GM21526 (cell line): Measurements from ENCODE around the gene ZNF574.
"Not testable (repeated sequence)": the region's sequence is repeated elsewhere in the genome, so short reads cannot be mapped to it uniquely, and the experiment has no call there.

Experiments used
- ATAC-seq: cut with Tn5 transposase; IDR thresholded peaks from one replicate; pipeline ENCODE4 v1.9.1; 2021; ENCODE audit warnings: moderate library complexity; ENCODE audit not compliant: unreplicated experiment, low FRiP score

Gene ZNF574

DNA sequence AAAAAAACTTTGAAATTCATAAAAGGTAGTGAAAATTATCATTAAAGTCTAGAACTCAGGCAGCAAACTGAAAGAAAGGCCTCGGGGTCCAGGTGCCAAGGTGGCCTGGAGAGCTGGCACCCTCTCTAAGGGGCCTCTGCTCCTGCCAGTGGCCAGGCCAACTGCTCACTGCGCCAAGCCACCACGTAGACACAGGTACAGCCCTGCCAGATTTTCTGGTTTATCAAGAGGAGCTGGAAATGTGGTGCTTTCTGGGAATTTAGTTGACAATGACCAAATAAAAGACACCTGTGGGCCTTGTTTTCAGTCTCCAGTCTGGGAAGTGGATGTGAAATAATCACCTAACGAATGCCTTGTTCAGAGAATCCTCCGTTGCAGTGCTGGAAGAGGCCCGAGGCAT, 22.8 kb downstream of the ZNF574 start:
- ATAC-seq: no peak

DNA sequence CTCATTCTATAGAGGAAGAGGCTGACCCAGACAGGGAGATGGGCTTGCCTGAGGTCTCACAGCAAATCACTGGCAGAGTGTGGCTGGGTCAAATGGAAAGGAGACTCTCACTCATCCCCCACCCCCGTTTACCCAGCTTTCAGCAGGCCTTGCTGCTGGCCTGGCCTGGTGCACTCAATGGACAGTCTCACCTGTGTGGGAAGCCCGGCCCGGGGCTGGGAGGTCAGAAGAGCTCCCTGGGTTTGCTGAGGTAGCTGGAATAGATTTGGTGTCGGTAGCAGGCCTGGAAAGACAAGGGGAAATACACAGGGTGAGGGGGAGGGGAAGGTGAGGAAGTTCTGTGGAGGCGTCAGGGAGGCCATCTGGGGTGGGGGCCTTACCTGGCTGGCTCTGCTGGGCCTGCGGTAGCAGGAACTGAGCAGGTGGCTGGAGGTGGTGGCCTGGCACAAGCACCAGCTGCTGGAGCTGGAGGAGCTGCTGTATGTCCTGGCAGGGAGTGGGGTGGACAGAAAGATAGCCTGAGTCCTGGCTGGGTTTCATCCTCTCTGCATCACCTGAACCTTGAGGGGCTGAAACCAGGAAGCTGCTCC, 23.5 kb downstream of the ZNF574 start:
- ATAC-seq: no peak

DNA sequence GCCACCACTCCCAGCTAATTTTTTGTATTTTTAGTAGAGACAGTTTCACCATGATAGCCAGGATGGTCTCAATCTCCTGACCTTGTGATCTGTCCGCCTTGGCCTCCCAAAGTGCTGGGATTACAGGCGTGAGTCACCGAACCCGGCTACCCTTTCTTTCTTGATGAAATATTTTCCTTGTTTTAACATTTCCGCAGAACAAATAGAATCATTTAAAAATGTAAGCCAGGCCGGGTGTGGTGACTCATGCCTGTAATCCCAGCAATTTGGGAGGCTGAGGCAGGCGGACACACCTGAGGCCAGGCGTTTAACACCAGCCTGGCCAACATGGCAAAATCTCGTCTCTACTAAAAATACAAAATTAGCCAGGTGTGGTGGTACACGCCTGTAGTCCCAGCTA, 24.3 kb downstream of the ZNF574 start:
- not testable (repeated sequence) for ATAC-seq

DNA sequence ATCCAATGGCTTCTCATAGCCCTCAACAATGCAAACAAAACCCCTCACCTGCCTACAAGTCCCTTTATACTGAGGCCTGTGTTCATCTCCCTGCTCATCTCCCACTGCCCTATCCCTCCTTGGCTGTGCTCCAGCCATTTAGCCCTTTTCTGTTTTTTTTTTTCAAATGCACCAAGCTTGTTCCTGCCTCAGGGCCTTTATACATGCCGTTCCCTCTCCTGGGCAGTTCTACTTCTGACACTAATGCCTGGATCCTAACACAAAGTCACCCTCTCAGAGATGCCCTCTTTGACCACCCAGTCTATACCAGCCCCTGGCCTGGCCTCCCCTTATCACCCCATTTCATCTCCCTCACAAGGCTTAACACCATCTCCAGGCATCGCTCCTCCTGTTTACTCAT, 26.9 kb downstream of the ZNF574 start:
- ATAC-seq: no peak

DNA sequence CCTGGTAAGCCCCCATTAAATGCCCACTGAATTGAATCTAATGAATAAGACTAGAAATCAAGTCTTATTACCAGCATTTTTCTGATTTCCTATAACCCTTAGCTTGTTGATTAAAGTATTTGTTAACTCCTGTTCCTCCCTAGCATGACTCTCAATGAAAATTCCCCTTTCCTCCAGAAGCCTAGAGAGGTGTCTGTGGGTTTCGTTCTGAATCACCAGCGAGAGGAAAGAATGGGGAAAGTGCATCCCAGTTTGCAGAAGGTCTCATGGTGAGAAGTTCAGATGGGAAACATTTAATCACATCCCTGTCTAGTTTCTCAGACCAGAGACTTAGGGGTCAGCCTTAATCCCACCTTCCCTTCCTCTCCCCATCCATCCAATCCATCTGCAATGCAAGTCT, 29.4 kb downstream of the ZNF574 start:
- no peak for ATAC-seq

DNA sequence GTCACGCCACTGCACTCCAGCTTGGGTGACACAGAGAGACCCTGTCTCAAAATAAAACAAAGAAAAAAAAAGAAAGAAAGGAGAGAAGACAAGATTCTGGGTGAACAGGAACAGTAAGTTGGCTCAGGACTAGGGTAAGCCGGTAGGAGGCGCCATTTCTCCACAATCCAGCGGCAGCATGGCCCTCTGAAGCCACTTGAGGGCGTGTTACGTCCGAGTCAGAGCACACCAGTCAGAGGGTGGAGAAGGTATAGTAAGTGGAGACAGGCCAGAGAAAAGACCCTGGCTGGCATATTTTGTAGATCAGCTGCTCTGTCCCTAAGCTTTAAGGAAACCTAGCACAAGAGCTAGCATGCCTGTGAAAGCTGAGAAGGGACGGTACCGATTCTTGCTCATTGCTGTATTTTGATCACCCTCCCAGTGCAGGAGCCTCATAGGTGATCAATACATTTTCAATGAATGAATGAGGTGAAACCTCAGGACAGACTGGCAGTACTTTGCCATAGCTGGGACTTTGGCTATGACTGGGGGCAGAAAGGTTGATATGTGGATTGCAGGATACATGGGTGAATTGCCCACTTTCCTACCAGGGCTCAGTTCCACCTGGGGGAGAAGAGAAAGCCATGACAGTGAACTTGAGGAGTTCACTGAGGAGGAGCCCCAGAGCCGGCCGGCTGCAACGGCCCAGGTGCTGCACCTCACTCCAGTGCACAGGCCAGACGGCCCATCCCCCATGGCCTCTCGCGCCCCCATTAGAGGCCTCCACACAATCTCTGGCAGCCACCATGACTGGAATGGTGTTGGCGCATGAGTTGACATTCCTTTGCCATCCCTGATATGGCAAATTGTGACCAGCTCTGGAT, 32.8 kb downstream of the ZNF574 start:
- peak; percentile 64 for ATAC-seq

DNA sequence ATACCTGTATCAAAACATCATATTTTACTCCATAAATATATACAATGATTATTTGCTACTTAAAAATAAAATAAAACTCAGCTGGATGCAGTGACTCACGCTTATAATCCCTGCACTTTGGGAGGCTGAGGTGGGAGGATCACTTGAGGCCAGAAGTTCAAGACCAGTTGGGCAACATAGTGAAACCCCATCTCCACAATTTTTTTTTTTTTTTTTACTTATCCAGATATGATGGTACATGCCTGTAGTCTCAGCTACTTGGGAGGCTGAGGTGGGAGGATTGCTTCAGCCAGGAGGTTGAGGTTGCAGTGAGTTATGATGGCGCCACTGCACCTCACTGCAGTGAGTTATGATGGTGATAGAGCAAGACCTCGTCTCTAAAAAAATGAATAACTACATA, 33.9 kb downstream of the ZNF574 start:
- no peak for ATAC-seq

DNA sequence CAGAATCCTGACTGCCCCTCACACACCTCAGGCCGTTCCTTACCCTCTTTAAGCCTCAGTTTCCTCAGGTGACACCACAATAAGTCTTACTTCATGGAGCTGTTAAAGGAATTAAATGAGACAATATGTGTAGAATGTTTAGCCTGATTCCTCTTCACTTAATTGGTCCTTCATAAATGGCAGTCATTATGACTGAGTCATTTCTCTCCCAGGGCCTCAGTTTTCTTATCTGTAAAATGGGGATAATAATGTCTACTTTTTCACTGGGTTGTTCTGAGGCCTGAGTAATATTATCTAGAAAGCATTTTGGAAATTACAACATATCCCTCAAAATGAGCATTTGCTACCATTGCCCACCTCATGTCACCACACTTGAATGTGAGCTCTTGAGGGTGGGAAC, 34.7 kb downstream of the ZNF574 start:
- no peak for ATAC-seq

DNA sequence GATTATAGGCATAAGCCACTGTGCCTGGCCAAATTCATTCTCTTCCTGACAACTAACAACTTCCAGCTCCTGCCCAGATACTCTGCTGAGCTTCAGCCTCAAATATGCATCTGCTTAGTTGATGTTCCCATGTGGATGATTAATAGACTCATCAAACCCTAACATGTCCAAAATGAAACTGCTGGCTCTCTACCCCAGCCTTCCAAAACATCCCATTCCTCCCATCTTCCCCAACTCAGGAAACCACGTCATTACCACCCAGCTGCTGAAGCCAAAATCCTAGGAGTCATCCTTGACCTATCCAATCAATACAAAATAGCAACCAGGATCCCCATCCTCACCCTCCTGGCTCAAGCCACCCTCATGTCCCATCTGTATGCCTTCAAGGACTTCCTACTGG, 35.4 kb downstream of the ZNF574 start:
- ATAC-seq: no peak

DNA sequence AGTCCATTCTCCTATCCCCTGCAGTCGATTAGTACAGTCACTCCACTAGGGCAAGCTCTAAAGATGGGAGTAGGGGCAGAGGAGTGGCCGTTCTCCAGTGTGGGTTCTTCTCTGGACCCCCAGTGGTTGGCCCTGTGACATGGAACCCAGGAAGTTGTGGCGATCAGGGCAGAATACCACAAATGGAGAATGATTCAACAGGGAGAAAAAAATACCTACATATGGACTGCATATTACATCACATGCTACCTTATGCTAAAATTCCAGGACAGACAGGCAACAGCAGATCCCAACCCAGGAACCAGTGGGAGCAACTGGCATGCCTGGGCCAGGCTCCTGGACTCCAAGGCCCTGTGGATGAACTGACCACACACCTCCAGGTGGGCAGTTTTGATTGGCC, 35.8 kb downstream of the ZNF574 start:
- no peak for ATAC-seq

DNA sequence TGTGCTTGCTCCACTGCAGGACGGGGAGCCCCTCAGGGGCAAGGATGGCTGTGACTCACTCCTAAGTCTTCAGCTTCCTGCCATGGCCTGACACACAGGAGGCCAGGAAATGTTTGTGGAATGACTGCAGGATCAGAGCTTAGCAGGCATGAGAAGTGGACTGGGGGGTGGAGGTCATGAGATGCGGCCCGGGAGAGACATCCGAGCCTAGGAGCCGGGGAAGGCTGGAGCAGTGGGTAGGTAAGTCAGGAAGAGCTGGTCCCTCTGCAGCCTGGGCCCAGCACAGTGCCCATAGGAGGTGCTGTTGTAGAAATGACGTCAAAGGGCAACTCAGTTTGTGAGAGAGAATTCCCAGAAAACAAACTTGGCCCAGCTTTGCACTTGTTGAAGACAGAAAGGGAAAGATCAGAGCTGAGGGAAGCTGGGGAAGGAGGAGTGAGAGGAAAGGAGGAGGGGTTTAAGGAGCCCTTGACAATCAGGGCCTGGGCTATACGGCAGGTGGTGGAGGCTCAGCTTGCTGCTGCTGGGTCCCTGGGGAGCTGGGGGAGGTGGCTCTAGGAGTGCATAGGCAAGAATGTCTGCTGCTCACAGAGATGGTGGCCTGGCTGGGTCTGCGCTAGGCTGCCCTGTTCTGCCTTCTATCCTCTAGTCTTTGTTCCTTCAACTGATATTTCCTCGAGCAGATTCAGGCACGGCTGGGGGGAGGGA, 37.8 kb downstream of the ZNF574 start:
- no peak for ATAC-seq

DNA sequence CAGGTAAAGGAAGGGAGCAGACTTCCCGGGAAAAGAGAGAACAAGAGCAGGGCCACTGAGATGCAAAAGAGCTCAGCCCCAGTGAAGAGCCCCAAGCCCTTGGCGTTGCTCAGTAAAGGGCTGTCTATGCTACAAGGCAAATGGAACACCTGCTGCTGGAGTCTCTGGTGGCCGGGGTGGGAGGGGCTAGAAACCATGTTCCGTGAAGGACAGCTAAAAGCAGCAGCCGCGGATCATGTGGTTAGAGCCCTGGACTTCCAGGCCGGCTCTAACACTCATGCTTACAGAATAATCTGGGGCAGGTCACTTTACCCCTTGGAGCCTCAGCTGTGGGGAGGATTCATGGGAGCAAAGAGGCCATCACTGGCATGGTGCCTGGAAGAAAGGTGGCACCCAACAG, 38.4 kb downstream of the ZNF574 start:
- peak; percentile 61 for ATAC-seq

DNA sequence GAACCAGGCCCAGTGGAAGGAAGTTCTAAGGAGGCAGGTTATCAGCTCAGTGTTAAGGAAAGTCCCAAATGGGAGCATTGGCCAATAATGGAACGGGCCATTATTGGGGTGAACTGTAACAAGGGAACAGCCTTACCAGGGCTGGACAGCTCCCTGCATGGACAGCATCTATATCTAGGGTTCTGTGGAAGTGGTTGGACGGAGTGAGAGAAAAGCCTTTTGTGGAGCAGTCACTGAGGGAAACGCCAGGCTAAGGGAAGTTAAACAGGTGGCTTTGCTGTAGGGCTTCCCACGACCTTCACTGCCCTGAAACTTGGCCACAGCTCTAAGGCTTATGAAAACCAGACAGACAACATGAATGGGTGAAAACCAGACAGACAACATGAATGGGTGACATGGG, 39.3 kb downstream of the ZNF574 start:
- no peak for ATAC-seq

DNA sequence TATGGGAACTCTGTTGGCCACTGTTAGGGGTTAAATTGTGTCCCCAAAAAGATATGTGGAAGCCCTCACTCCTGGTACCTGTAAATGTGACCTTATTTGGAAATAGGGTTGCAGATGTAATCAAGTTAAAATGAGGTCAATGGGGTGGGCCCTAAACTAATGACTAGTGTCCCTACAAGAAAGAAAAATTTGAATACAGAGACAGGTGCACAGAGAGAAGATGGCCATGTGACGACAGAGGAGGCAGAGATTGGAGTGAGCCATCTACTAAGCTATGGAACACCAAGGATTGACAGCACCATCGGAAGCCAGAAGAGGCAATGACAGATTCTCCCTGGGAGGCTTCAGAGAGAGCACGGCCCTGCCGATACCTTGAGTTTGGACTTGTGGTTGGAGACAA, 39.7 kb downstream of the ZNF574 start:
- ATAC-seq: no peak

DNA sequence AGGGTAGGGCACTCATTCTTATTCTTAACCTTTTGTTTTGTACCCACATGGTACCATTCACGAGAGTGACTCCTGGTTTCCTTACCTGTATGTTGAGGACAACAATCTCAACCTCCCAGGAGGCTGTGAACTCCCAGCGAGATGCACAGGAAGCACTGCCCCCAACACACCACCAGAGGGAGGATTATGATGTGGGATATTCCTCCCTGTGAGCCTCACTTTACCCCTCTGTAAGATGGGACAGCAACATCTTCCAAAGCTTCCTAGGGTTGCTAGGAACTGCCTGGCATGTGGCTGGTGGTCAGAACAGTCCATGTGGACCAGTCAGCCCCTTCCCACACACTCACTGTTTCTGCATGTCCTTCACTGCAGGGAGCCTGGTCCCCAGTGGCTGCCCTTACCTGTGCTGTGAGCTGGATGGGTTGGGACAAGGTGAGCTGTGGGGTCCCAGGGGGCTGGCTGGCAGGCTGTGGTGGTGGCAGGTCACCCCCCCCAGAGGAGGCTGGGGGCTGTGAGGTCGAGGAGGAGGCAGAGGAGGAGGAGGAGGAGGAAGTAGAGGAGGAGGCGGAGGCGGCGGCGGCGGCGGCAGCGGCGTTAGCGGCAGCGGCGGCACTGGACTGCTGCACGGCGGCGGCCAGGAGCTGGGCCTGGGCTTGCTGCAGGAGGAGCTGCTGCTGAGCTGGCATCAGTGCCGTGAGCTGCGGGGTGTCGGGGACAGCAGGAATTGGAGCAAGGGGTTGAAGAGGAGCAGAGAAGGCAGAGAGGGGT, 40.5 kb downstream of the ZNF574 start:
- ATAC-seq: no peak

DNA sequence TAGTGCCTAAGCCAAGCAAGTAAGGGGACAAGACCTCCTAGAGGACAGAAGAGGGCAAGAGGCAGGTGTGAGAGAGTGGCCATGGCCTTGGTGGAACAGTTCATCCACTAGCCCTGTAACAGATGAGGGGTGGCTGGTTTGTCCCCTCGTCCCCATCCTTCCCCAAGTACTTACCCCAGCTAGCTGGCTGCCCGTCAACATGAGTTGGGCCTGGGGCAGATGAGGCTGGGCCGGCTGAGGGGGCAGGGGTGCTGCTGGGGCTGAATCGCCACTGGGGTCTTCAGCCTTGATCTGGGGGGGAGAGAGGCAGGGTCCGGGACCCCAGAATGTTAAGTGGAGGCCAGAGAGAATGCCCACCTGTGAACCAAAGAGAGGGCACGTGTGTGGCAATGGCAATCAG, 41.1 kb downstream of the ZNF574 start:
- ATAC-seq: no peak

DNA sequence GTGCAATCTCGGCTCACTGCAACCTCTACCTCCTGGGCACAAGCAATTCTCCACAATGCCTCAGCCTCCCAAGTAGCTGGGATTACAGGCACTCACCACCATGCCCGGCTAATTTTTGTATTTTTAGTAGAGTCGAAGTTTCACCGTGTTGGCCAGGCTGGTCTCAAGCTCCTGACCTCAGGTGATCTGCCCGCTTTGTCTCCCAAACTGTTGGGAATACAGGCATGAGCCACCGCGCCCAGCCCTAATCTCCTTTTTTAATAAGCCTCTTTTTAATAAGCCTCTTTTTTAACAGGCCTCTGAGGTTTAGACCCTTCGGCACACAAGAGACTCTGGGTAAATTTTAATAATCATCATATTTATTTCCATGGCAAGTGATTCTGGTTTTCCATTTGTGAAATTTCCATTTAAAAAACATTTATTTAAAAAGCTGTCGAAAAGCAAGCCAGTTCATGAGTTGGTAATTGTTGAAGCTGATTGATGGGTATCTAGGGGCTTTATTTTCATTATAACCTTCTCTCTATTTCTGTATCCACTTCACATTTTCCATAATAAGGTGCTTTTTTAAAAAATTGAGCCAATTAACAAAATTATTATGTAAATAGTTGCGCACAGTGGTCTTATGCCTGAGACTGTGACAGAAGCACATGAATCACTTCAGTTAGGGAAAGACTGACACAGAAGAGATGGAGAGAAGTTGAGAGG, 44.5 kb downstream of the ZNF574 start:
- no peak for ATAC-seq

DNA sequence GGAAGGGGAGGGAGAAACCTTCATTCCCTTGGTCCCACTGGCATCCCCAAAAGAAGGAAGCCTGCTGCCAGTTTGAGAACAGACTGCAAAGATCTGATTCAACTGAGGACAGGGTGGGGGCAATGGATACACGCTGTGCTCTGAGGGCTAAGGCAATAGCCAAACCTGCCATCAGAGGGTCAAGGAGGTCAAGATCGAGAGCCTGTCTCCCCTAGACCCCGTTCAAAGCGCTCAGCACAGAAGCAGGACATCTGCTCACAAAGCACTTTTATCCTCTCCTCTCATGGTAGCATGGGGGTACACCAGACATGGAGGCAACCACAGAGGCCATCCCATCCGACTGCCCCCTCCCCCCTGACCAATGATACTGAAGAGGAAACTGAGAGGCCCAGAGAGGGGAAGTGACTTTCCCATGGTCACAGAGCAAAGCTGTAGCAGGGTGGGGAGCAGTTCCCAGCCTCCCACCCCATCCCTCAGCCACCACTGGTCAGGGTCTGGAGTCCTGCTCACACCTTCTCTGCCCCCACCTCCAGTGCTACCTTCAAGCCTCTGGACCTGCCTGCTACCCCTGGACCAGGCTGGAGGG, 45.2 kb downstream of the ZNF574 start:
- no peak for ATAC-seq

DNA sequence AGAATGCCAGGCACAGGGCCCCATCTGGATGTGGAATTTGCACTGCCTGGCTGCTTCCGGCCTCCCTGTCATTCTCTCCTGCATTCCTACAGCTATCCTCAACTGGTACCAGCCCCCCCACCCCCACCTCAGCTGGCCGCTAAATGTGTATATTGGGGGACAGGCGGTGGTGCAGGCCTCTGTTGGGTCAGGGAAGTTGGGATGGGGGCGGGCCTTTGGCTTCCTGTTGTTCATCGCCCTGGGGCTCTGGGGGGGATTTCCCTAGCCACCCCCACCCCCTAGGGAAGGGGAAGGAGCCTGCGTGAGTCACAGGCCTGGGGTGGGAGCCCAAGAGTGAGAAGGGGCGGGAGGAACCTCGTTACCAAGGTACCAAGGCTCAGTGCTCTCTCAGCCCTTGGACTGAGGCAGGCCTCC, 45.7 kb downstream of the ZNF574 start:
- no peak for ATAC-seq
